Measurements from ENCODE around the gene DNAH1. TPM values are rescaled to one million over a fixed set of nuclear protein-coding genes. Genes with fewer than 3 reads are reported as not detected.

The DNAH1 gene
- total RNA-seq, 1 donor, result 6.0 TPM

DNA sequence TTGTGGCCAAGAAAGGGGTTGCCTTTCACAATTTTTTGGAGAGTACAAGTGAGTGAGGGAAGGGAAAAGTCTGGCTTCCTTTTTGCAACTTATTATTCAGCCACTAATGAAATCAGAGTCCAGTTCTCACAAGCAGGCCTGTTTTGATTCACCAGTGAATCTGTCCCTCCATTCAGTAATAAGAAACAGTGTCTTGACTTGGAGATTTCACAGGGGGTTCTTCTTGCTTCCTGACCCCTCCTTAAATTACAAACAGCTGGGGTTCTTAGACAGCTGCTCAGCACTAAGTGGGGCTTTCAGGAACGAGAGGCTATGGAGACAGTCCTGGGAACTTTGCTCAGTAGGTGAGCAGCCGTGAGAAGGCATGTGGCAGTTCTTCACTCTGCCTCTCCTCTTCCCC, 104.3 kb downstream of the DNAH1 start:
- TF ChIP-seq, protein P1, sequence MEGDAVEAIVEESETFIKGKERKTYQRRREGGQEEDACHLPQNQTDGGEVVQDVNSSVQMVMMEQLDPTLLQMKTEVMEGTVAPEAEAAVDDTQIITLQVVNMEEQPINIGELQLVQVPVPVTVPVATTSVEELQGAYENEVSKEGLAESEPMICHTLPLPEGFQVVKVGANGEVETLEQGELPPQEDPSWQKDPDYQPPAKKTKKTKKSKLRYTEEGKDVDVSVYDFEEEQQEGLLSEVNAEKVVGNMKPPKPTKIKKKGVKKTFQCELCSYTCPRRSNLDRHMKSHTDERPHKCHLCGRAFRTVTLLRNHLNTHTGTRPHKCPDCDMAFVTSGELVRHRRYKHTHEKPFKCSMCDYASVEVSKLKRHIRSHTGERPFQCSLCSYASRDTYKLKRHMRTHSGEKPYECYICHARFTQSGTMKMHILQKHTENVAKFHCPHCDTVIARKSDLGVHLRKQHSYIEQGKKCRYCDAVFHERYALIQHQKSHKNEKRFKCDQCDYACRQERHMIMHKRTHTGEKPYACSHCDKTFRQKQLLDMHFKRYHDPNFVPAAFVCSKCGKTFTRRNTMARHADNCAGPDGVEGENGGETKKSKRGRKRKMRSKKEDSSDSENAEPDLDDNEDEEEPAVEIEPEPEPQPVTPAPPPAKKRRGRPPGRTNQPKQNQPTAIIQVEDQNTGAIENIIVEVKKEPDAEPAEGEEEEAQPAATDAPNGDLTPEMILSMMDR (IDR thresholded peaks at IDR 0.05; ENCODE audit: insufficient read depth, low read length), result no peak
- no peak overlapping the region for H3K4me3 ChIP-seq (ENCODE audit: low read depth, low read length)
- no peak for DNase-seq (ENCODE audit: low read depth)

DNA sequence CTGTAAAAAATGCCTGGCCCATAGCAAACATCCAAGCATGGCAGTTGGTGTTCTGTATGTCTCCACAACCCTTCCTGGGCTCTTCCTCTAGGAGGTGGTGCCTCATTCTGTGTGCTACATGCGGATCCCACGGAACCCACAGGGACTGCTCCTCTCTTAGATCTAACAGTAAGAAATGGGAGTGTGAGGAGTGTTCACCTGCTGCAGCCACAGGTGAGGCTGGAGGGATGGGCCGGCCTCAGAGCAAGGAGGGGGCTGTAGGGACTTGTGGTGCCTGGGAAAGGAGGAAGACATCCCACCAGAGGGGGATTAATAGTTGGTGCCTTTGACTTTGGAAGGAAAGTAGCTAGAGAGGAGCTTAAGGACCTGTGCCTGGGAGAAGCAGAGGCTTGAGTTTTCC, 106.5 kb downstream of the DNAH1 start:
- no peak for DNase-seq (ENCODE audit: low read depth)
- no peak overlapping the region for H3K4me3 ChIP-seq (ENCODE audit: low read depth, low read length)
- TF ChIP-seq, protein P1 (IDR thresholded peaks at IDR 0.05; ENCODE audit: insufficient read depth, low read length), result no peak

DNA sequence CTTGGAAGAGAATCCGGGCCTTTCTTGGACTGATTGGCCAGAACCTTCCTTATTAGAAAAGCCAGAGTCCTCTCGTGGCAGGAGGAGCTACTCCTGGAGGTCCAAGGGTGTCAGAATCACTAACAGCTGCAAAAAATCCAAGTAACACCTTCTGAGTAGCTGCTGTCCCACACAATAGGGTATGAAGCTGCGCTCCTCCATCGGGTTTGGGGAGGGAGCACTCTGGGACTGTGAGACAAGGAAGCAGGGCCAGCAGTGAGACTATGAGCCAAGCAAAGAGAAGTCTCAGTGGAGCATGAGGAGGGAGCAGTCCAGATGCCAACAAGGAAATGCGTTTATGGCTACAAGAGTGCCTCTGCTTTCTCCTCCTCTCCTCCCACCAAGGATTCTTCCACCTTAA, 107.1 kb downstream of the DNAH1 start:
- no peak overlapping the region for H3K4me3 ChIP-seq (ENCODE audit: low read depth, low read length)
- no peak for DNase-seq (ENCODE audit: low read depth)
- TF ChIP-seq, protein P1 (IDR thresholded peaks at IDR 0.05; ENCODE audit: insufficient read depth, low read length), result no peak

DNA sequence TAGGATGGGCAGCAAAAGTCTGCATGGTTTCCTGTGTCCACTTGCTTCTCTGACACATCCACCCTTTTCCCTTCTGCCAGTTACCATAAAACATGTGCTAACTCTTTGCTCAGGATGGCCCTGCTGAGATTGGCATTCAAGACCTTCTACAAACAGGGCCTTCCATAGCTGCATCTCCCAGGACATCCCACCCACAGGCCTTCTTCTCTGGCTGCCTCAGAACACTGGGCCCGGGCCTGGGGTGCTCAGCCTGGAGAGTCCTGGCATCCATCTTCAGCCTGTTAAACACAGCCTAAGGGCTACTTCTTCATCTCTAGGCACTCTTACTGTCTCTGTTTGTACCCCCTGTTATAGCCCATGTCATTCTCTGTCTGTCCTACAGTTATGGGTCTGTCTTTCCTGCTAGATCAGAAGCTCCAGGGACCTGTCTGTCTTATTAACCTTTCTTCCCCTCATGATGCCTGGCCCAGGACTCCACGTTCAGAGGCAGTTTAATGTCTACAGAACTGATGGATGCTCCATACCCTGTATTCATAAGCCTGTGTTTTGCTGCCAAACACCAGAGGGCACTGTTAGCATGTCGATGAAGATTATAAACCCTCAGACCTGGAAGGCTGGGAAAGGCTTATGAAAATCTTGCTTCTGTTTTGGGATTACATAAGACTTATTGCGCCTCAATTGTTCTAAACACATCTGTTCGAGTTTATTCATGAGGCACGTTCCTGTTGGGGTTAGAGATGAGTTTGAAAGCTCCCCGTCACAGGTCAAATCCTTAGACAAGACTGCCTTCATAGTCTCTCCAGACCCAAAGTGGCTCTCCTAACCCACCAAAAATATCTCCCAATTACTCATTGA, 112.3 kb downstream of the DNAH1 start:
- H3K4me3 ChIP-seq (ENCODE audit: low read depth, low read length), result no peak overlapping the region
- TF ChIP-seq, protein P1 (IDR thresholded peaks at IDR 0.05; ENCODE audit: insufficient read depth, low read length), result peak; percentile 83
- DNase-seq (ENCODE audit: low read depth), result peak; percentile 91

DNA sequence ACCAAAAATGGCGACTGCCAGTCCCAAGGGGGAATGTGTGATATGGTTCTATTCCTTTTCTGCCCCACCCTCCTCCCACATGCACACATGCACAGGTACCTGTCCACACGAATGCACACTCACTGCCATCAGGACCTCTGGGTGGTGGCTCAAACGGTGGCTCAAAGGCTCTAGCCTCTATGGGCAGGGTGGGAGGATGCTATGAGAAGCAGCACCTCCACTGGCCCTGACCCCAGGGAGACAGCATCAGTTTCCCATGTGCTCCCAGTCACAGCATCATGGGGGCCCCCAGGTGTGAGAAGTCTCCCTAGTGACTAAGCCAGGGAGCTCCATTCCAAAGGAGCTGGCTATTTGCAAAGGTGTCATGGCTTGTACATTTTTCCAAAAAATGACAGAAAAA, 112.9 kb downstream of the DNAH1 start:
- DNase-seq (ENCODE audit: low read depth), result no peak
- no peak overlapping the region for H3K4me3 ChIP-seq (ENCODE audit: low read depth, low read length)
- TF ChIP-seq, protein P1 (IDR thresholded peaks at IDR 0.05; ENCODE audit: insufficient read depth, low read length), result no peak

DNA sequence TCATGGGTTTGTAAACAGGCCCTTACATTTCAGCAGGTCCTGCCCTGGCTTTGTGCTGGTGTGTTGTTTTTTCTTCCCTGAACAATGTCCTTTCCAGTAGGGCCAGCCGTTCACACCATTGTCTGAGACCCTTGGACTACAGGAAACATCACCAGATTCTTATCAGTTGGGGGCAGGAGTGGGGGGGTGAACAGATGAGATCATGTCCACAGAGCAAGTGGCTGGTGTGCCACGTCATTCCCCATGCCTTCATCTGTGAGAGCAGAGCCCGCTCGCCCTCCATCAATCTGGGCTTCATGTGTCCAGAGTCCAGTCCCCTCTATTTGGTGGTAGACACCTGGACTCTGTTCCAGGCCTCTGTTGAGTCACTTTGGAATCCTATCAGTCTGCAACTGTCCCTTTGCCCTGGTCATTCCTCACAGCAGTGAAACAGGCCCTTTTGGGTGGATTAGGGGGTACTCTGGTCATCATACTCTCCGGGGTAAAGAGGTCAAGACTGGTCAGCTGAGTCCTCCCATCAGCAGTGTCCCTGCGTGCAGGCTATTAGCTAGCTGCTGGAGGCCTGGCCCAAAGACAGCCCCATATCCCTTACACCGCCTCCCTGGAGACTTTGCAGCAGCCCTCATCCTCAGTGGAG, 113.8 kb downstream of the DNAH1 start:
- TF ChIP-seq, protein P1 (IDR thresholded peaks at IDR 0.05; ENCODE audit: insufficient read depth, low read length), result no peak
- no peak for DNase-seq (ENCODE audit: low read depth)

More for the DNA sequence above, 113.8 kb downstream of the DNAH1 start:
- H3K4me3 ChIP-seq (ENCODE audit: low read depth, low read length), result no peak overlapping the region
